ENCODE measurements around the gene STK24. TPM values are rescaled to one million over a fixed set of nuclear protein-coding genes. Genes with fewer than 3 reads are reported as not detected.

STK24 gene
- total and polyA plus RNA-seq, 2 of the 4 experiments (the other 2 are of a cell fraction), result 29.2 to 43.4 TPM

- H3K4me2 ChIP-seq (ENCODE audit: low read depth, low read length), result peak overlapping the region; percentile 87
- in situ Hi-C loops (cut with MboI; ENCODE audit: low sequenced_read_pairs) (no loop called here), intact Hi-C loops (cut with micrococcal nuclease) (no loop called here), dilution Hi-C loops (cut with HindIII; ENCODE audit: low sequenced_read_pairs, unreplicated experiment) (no loop called here)
- ChIA-PET POLR2A (ENCODE audit: unreplicated experiment) (no interaction called here), CTCF (interaction anchor here (0.6 to 1.3 kb wide), 2 partner anchors 9 to 148 kb away, joined by 3 read pairs; no protein-coding TSS in a partner anchor)
- peak overlapping the region; percentile 6 for H2BK5ac ChIP-seq (ENCODE audit: low read depth, low read length, poor library complexity, severe bottlenecking)
- H2BK20ac ChIP-seq (ENCODE audit: low read depth, low read length), result no peak overlapping the region
- H4K91ac ChIP-seq (ENCODE audit: insufficient read depth, low read depth, low read length), result peak overlapping the region; percentile 34; the same call in 1 of the 2 replicates
- peaks cover 84% of the 10 kb centered on the region for H4K20me1 ChIP-seq (ENCODE audit: insufficient read depth, low read length)
- TF ChIP-seq POLR2A (IDR thresholded peaks at IDR 0.05; ENCODE audit: low read depth, low read length) (no peak), CTCF (conservative IDR thresholded peaks at IDR 0.05; ENCODE audit: low read depth, low read length) (no peak)
- WGBS, 2 experiments (ENCODE audit: extremely low coverage in 2 of 2, insufficient read length in 1 of 2), result 97% methylated on average over 6 of the region's 12 CpGs; no CpG with 5 or more reads in 1 of the 2 experiments
- BruUV-seq (replicated peaks), result no TSS peak
- H3K23ac ChIP-seq (ENCODE audit: low read depth, low read length), result peak overlapping the region; percentile 70; the same call in 1 of the 2 replicates
- peaks cover 57 to 88% of the 10 kb centered on the region in 2 experiments for H3K79me1 ChIP-seq (ENCODE audit: low read depth in 1 of 2, low read length in 2 of 2)
- H3K27ac ChIP-seq (ENCODE audit: insufficient read depth, low read length), result peak overlapping the region; percentile 36; the same call in 1 of the 2 replicates
- H3K36me3 ChIP-seq (ENCODE audit: control insufficient read depth, insufficient read depth, low read length), result peaks cover 6% of the 10 kb centered on the region; the same call in 1 of the 2 replicates
- H2AK5ac ChIP-seq (ENCODE audit: low read depth, low read length), result peak overlapping the region; percentile 49; the same call in 1 of the 2 replicates
- 0 out of 2 replicates have a peak overlapping the region, but pooled peaks have one; percentile 2 for H2BK120ac ChIP-seq (ENCODE audit: low read depth, low read length)
- no peak overlapping the region for H2AFZ ChIP-seq (replicated peaks; ENCODE audit: low read length, poor library complexity)
- H2AK9ac ChIP-seq (replicated peaks; ENCODE audit: low read depth, low read length, poor library complexity), result no peak overlapping the region
- ATAC-seq (ENCODE audit: low read depth), result no peak
- no peaks in the 10 kb centered on the region for H3K9me3 ChIP-seq (ENCODE audit: control insufficient read depth, insufficient read depth, low read length)
- no peak for DNase-seq
- peak overlapping the region; percentile 51 for H3K14ac ChIP-seq (replicated peaks; ENCODE audit: low read depth, low read length)
- peak overlapping the region; percentile 16 for H3K18ac ChIP-seq (ENCODE audit: low read depth, low read length)
- H3K9ac ChIP-seq (ENCODE audit: low read depth, low read length), result no peak overlapping the region
- no peak overlapping the region for H3K4me3 ChIP-seq (ENCODE audit: insufficient read depth, low read depth, low read length)
- peak overlapping the region; percentile 46 for H3K4ac ChIP-seq (ENCODE audit: low read depth, low read length)
- H4K8ac ChIP-seq (ENCODE audit: low read depth in 2 of 2, low read length in 2 of 2), result no peak overlapping the region; a peak in 2 of 4 replicates
- H3K9me1 ChIP-seq (ENCODE audit: insufficient read depth, low read length), result peaks cover 48% of the 10 kb centered on the region
- H4K5ac ChIP-seq (ENCODE audit: low read depth, low read length), result peak overlapping the region; percentile 19; the same call in 1 of the 2 replicates
- H3K56ac ChIP-seq (ENCODE audit: extremely low read depth, insufficient read depth, low read length), result no peak overlapping the region
- no peak overlapping the region; the same call in 2 of the 3 replicates for H2BK15ac ChIP-seq (ENCODE audit: low read depth, low read length)
- H3K4me1 ChIP-seq (ENCODE audit: control insufficient read depth, insufficient read depth, low read length), result peaks cover 36% of the 10 kb centered on the region
- H3K27me3 ChIP-seq (ENCODE audit: control insufficient read depth, insufficient read depth, low read length), result no peaks in the 10 kb centered on the region
Observed at GRCh38 chr13:98504371-98504963, 72.4 kb downstream of the STK24 start.
